Measurements from ENCODE around the gene GGT1. TPM values are rescaled to one million over a fixed set of nuclear protein-coding genes. Genes with fewer than 3 reads are reported as not detected.

The GGT1 gene
- total RNA-seq, 1 donor, result 1.7 TPM

DNA sequence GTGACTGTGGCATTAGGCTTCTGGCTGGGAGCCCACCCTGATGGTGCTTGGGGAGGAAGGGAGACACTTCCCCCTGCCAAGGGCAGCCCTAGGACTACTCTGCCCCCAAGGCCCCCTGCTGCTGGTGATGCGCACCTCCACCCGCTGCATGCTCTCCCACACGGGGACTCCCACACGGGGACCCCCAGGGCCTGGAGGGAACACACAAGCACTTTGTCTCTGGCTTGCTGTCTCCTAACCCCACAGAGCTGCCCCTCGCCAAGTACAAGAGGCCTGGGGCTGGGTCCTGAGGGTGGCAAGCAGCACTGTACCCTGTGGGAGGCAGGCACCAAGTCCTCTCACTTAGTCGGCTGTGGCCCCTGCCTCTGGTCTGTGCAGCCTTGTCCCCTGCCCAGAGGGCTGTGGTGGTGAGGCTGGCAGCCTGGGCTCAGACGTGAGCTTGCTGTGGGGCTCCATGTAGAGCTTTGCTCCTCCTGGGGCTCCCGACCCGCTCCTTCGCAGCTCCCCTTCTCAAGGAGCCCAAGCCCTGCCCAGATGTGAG is 18.1 kb upstream of the GGT1 start:
- DNase-seq (ENCODE audit: low read depth), result no peak
- TF ChIP-seq, protein P1, sequence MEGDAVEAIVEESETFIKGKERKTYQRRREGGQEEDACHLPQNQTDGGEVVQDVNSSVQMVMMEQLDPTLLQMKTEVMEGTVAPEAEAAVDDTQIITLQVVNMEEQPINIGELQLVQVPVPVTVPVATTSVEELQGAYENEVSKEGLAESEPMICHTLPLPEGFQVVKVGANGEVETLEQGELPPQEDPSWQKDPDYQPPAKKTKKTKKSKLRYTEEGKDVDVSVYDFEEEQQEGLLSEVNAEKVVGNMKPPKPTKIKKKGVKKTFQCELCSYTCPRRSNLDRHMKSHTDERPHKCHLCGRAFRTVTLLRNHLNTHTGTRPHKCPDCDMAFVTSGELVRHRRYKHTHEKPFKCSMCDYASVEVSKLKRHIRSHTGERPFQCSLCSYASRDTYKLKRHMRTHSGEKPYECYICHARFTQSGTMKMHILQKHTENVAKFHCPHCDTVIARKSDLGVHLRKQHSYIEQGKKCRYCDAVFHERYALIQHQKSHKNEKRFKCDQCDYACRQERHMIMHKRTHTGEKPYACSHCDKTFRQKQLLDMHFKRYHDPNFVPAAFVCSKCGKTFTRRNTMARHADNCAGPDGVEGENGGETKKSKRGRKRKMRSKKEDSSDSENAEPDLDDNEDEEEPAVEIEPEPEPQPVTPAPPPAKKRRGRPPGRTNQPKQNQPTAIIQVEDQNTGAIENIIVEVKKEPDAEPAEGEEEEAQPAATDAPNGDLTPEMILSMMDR (IDR thresholded peaks at IDR 0.05; ENCODE audit: insufficient read depth, low read depth, low read length), result no peak
- no peak overlapping the region for H3K4me3 ChIP-seq (ENCODE audit: low read depth, low read length)

- TF ChIP-seq, protein P1 (IDR thresholded peaks at IDR 0.05; ENCODE audit: insufficient read depth, low read depth, low read length), result no peak
- no peak overlapping the region for H3K4me3 ChIP-seq (ENCODE audit: low read depth, low read length)
- no peak for DNase-seq (ENCODE audit: low read depth)
Measured at GRCh38 chr22:24585461-24585860, 17.5 kb upstream of the GGT1 start.

GRCh38 chr22:24585927-24586546 is 17.0 kb upstream of the GGT1 start:
- no peak overlapping the region for H3K4me3 ChIP-seq (ENCODE audit: low read depth, low read length)
- TF ChIP-seq, protein P1 (IDR thresholded peaks at IDR 0.05; ENCODE audit: insufficient read depth, low read depth, low read length), result no peak
- DNase-seq (ENCODE audit: low read depth), result no peak

GRCh38 chr22:24587251-24587650 is 15.7 kb upstream of the GGT1 start:
- DNase-seq (ENCODE audit: low read depth), result no peak
- no peak overlapping the region for H3K4me3 ChIP-seq (ENCODE audit: low read depth, low read length)
- TF ChIP-seq, protein P1 (IDR thresholded peaks at IDR 0.05; ENCODE audit: insufficient read depth, low read depth, low read length), result no peak

GRCh38 chr22:24587948-24588347 is 15.0 kb upstream of the GGT1 start:
- no peak for DNase-seq (ENCODE audit: low read depth)
- no peak overlapping the region for H3K4me3 ChIP-seq (ENCODE audit: low read depth, low read length)
- TF ChIP-seq, protein P1 (IDR thresholded peaks at IDR 0.05; ENCODE audit: insufficient read depth, low read depth, low read length), result no peak

DNA sequence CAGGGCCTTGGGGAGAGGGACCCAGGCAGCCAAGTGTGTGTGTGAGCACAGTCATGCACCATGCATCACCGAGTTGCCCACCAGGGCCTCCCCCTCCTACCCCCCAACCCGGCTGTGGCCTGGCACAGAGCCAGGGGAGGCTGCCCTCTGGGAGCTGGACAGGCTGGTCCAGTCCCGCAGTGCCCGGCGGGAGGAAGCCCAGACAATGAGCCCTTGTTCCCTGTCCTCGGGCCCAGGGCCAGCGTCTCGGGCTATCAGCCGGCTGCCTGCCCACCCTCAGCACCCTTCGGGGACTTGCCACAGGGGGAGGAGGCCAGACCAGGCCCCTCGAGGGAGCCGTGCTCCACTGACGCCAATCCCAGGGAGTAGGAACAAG is 14.6 kb upstream of the GGT1 start:
- TF ChIP-seq, protein P1 (IDR thresholded peaks at IDR 0.05; ENCODE audit: insufficient read depth, low read depth, low read length), result no peak
- H3K4me3 ChIP-seq (ENCODE audit: low read depth, low read length), result no peak overlapping the region
- DNase-seq (ENCODE audit: low read depth), result no peak

All from fibroblast of villous mesenchyme (primary cell).